Activated CD4-positive, CD25-positive, alpha-beta regulatory T cell treated with anti-CD3 and anti-CD28 coated beads, Interleukin-2, amount 50 U/mL, for 72 hours (primary cell): ENCODE measurements around the gene AP5S1.
A peak's percentile ranks its signal among the peaks of the same experiment; 100 is the strongest.

Experiments used
- DNase-seq: peaks from one replicate; pipeline ENCODE4 v3.0.0; 2021

Gene AP5S1

DNA sequence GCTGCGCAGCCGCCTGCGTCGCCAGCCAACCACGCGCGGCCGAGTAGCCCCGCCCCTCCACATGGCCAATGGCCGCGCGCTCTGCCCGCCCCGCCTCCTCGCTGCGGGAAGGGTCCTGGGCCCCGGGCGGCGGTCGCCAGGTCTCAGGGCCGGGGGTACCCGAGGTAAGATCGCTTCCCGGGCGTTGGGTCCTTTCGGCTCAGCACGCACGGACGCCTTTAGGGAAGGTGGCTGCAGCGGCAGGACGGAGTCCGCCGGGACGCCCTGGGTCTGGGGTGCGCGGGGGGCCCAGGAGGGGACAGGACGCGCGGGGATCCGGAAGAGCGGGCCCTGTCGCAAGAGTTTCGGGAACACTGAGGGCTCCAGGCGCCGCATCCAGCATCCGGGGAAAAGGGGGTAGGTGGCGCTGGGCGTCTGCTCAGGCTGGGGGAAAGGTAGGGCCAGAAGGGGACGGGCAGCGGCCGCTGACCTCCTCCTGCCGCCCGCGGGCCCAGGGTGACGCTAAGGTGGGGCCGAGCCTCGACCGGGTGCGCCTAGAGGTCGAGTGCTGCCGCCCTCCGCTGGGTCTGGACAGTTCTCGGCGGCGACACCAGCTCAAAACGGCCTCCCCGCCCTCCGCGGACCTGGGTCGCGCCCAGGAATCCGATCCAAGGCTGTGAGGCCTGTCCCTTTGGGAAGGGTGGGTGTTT is 26.5 kb downstream of the AP5S1 start, which contains the start of gene MAVS:
MAVS (plus strand) TSS at position 95 of the 689 bp plus-strand sequence. CDS start 7,791 bp downstream, outside the sequence.
- DNase-seq, result peak; percentile 91

DNA sequence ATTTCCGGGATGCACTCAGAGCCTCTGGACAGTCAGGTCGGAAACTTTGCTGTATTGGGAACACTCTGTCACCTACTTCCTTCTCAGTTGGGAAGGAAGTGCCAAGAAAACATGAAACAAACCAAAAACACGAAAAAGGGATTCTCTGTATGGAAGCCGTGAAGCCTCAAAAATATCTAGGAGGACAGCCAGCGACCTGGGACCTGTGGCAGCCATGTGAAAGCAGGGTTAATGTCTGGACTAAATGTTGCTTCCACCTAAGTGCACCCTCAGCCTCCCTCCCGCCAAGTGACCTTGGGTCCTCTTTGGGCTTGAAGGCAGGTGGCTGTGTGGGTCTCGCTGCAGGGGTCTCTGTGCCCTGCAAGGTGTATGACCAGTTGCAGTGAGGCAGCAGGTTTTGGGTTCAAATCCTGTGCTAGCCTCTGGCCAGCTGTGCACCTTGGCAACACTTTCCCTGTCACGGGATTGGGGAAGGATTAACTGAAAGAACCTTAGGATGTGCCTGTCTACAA is 27.1 kb downstream of the AP5S1 start:
- no peak for DNase-seq

DNA sequence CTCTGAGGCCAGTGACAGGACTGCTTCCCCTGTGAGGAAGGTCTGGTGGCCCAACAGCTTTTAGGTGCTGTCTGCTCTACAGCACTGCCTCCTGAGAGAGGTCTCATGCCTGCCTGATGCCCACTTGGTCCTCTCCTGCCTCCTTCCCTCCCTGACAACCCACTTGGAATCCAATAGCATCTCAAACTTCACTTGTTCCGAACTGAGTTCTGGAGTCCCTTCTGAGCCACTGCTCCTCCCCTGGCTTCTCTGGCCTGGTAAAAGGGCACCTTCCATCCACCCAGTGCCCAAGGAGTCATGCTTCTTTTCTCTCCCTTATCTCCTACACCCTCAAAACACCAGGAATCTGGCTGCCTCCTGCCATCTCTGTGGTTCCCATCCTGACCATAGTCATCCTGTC is 28.2 kb downstream of the AP5S1 start:
- DNase-seq, result no peak

DNA sequence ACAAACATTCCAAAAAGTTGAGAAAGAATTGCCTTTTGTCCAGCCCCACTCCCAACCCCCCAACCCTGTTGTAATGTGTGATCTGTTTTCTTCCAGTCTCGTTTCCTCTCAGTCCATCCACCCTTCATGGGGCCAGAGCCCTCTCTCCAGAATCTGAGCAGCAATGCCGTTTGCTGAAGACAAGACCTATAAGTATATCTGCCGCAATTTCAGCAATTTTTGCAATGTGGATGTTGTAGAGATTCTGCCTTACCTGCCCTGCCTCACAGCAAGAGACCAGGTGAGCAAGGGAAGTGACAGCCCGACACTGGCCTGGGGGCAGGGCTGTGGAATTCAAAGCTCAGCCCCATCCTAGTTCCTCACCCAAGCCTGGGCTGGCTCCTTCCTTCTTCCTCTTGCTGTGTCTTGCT is 34.1 kb downstream of the AP5S1 start:
- DNase-seq, result no peak

DNA sequence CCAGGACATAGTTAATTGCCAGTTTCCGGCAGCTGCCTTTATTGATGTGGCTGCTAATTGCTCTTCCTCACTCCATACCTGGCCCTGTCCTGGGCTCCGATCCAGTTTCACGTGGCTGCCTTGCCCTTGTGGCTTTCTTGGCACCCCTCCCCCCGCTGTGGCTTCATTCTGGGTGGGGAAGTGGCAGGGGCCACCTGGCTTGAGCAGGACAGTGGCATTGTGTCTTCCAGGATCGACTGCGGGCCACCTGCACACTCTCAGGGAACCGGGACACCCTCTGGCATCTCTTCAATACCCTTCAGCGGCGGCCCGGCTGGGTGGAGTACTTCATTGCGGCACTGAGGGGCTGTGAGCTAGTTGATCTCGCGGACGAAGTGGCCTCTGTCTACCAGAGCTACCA is 37.1 kb downstream of the AP5S1 start:
- DNase-seq, result no peak

- no peak for DNase-seq
Observed at GRCh38 chr20:3858689-3859088, 38.3 kb downstream of the AP5S1 start.

DNA sequence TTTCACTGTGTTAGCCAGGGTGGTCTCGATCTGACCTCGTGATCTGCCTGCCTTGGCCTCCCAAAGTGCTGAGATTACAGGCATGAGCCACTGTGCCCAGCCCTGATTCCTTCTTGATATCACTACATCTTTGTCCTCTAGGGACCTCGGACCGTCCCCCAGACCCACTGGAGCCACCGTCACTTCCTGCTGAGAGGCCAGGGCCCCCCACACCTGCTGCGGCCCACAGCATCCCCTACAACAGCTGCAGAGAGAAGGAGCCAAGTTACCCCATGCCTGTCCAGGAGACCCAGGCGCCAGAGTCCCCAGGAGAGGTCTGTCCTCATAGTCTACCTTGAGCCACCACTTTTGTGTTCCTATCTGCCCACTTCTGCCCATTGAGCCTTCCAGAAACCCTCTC is 40.8 kb downstream of the AP5S1 start:
- no peak for DNase-seq

DNA sequence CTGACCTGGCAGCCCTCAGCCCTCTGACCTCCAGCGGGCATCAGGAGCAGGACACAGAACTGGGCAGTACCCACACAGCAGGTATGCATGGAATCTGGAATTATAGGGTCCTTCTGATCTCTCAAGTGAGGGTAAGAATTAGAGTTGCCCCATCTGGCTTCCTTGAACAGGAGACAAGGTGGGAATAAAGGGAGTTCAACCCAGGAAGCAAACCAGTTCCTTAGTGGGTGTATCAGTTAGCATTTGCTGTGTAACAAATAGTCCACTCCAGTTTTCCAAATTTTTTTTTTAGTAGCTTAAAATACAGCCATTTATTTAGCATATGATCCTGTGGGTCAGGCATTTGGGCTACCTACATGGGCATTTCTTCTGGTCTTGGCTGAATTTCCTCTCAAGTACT is 42.0 kb downstream of the AP5S1 start:
- no peak for DNase-seq

DNA sequence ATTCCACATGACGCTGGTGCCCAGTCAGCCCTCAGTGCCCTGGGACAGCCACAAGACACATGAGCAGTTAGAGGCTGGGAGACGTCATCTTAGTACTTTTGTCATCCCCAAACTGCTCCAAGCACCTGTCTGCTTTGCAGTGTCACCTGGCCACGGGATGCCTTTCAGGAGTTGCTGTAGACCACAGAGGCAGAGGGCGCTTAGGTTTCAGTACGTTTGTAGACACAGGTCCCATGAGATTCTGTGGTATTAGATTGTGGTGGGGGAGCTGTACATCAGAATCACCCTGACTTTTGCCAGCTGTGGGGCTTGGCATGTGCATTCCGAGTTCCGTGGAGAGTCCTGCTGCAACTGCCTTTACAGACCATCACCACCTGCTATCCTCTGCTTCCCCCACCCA is 43.0 kb downstream of the AP5S1 start:
- no peak for DNase-seq

DNA sequence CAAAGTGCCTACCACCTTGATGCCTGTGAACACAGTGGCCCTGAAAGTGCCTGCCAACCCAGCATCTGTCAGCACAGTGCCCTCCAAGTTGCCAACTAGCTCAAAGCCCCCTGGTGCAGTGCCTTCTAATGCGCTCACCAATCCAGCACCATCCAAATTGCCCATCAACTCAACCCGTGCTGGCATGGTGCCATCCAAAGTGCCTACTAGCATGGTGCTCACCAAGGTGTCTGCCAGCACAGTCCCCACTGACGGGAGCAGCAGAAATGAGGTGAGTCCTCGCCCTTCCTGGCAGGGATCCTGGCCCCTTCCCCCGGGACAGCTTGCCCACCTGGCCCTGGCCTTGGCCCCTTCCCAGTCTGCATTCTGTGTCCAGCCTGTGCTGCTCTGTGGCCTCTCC is 44.2 kb downstream of the AP5S1 start:
- no peak for DNase-seq

GRCh38 chr20:3865152-3865886 is 45.0 kb downstream of the AP5S1 start:
- no peak for DNase-seq

- DNase-seq, result no peak
Observed at GRCh38 chr20:3865887-3866407, 45.6 kb downstream of the AP5S1 start.

DNA sequence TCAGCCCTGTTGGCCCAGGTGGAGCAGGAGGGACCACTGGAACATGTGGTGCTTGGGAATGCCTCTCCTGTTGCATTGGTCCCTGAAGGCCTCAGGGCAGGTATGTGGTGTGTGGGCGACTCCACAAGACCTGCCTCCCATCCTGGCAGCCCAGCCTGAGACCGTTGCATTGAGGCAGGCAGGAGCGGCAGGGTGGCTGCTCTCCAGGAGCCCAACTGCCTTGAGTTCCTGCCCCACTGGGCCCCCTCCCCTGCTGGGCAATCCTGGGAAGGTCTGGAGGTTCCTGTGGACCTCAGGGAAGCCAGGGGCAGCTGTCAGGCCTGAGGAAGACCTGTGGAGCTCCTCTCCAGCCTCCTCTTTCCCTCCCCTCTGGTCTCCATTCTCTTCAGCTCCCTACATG is 46.1 kb downstream of the AP5S1 start:
- DNase-seq, result no peak

DNA sequence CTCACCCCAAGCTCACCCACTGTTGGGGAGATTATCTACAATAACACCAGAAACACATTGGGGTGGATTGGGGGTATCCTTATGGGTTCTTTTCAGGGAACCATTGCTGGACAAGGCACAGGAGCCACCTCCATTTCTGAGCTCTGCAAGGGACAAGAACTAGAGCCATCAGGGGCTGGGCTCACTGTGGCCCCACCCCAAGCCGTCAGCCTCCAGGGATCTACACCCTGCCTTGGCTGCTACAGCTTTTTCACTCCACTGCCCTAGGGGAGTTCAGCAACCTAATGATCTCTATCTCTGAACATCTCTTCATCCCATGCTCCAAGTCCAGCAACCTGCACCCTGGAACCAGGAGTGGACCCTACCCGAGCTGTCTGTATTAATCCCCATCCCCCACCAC is 47.5 kb downstream of the AP5S1 start:
- DNase-seq, result no peak

GRCh38 chr20:3869839-3870634 is 49.7 kb downstream of the AP5S1 start:
- no peak for DNase-seq

- DNase-seq, result no peak
Observed at GRCh38 chr20:3871550-3872265, 51.4 kb downstream of the AP5S1 start.

- DNase-seq, result no peak
Observed at GRCh38 chr20:3873507-3873906, 53.2 kb downstream of the AP5S1 start.

- no peak for DNase-seq
Observed at GRCh38 chr20:3874194-3874844, 54.0 kb downstream of the AP5S1 start.

DNA sequence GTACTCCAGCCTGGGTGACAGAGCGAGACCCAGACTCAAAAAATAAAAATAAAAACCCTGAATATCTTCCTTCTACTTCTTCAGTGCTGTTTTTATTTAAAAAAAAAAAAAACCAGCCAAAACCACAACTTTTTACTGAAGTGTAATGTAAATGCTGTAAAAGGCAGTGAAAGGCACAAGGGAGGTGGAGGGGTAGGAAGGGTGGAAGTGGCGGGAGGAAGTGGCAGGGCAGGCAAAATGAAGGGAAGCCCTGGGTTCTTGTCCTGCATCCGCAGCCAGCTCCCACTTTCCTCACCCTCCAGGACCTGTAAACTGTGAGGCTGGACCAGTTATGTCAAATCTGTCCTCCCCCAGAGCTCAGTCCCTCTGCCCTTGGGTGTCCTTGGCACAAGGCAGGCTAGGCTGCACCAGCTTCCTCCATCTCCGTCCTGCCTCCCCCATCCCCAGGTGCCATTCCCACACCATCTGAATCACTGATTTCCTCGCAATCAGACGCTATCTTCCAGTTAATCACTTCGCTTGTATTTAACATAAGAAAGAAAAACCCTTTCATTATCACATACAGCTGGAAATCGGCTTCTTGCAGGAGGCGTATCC is 55.1 kb downstream of the AP5S1 start:
- no peak for DNase-seq

DNA sequence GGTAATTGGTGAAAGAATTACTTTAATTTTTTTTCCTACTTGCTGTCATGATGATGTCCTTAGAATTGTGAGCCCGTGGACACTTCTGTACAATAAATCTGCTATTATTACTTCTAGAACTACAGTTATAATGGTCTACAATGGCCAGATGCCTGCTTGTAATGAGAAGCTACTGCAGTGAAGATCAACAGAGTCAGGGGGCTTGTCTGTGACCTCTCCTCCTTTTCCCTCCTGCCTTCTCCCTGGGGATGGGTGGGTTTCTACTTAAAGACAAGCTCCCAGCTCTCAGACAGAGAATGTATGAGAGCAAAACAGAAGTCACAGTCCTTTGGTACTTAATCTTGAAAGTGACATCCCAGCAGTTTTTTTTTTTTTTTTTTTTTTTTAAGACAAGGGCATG is 55.7 kb downstream of the AP5S1 start:
- DNase-seq, result no peak

DNA sequence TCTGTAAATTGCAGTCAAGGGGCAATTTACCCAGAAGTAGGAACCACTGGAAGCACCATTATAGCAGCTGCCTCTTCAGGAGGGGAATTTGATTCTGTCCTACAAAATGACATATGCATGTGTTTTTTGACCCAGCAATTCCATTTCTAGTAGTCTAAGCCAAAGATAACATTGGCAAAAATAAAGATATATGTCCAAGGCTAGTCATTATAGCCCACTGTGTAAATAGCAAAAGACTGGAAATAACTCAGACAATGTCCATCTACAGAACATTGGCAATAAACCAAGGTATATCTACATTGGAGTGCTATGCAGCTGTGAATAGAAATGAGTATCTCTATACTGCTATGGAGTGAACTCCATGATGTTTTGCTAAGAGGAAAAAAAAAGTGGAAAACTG is 56.3 kb downstream of the AP5S1 start:
- DNase-seq, result no peak
